GM12878 (cell line): ENCODE measurements around the gene LEMD2. TPM values are rescaled to one million over a fixed set of nuclear protein-coding genes. Genes with fewer than 3 reads are reported as not detected.

ENCODE experiments used
- ATAC-seq: fragments of 200-7000 bp; cut with Tn5 transposase; 3 replicates; pipeline ENCODE4 v1.9.1; 2020; ENCODE audit warnings: mild to moderate bottlenecking, moderate library complexity
- BruUV-seq: library from RNA; stranded (reverse); fragments of 400-500 nt; replicated peaks from 2 replicates; lab custom pipeline; 2021; lab: Mats Ljungman, UMichigan
- CTCF ChIA-PET: fragments of 300-600 bp; sonication (Branson Sonifier 250); formaldehyde crosslinking; extraction: SDS; loops from one replicate; lab custom pipeline; 2021; ENCODE audit warnings: inconsistent platforms; lab: Yijun Ruan, JAX
- POLR2A ChIA-PET: fragments of 350-600 bp; formaldehyde crosslinking; extraction: SDS; loops from one replicate; lab custom pipeline; 2021; ENCODE audit warnings: inconsistent platforms; lab: Charles Lee
- RAD21 ChIA-PET: fragments of 300-600 bp; sonication (Branson Sonifier 250); formaldehyde crosslinking; loops from one replicate; lab custom pipeline; 2023; ENCODE audit warnings: antibody characterized with exemption; ENCODE audit not compliant: unreplicated experiment; lab: Charles Lee
- SMC1A ChIA-PET: fragments of 300-600 bp; sonication (Branson Sonifier 250); formaldehyde crosslinking; loops from one replicate; lab custom pipeline; 2023; ENCODE audit not compliant: unreplicated experiment, uncharacterized antibody; lab: Charles Lee
- DNase-seq: peaks from one replicate; pipeline ENCODE4 v3.0.0-alpha.2; 2011; ENCODE audit warnings: low read depth, low spot score
- FAIRE-seq: peaks from 3 replicates; lab custom pipeline; 2011; peaks lifted over from hg19 to GRCh38; lab: Jason Lieb, UNC
- H2AFZ ChIP-seq: 2 replicates; pipeline ENCODE4 v1.6.0; 2011; ENCODE audit warnings: low read depth, low read length, control low read depth; ENCODE audit not compliant: control insufficient read depth
- H3K27ac ChIP-seq: 2 replicates; pipeline ENCODE4 v1.5.1; 2011; ENCODE audit warnings: control low read depth; ENCODE audit not compliant: control insufficient read depth, insufficient read depth
- H3K27me3 ChIP-seq, 2 experiments: replicated peaks in 1 of 2; 2 replicates each; pipeline versions ENCODE4 v1.6.0 to v1.6.1; 2011; ENCODE audit warnings: low read length in 1 of 2; ENCODE audit not compliant: control insufficient read depth in 2 of 2, insufficient read depth in 2 of 2
- H3K36me3 ChIP-seq, 2 experiments: 2 replicates each; pipeline ENCODE4 v1.5.1; 2011; ENCODE audit warnings: low read length in 1 of 2; ENCODE audit not compliant: control insufficient read depth in 2 of 2, insufficient read depth in 2 of 2
- H3K4me1 ChIP-seq: 2 replicates; pipeline ENCODE4 v1.6.1; 2011; ENCODE audit warnings: mild to moderate bottlenecking, low read length, moderate library complexity, mixed read lengths; ENCODE audit not compliant: control insufficient read depth, insufficient read depth
- H3K4me2 ChIP-seq: 2 replicates; pipeline ENCODE4 v1.6.0; 2011; ENCODE audit warnings: control low read depth; ENCODE audit not compliant: control insufficient read depth, insufficient read depth
- H3K4me3 ChIP-seq: fragments of 200-600 bp; sonication (generic); 2 replicates; pipeline ENCODE4 v1.5.1; 2016
- H3K79me2 ChIP-seq: 2 replicates; pipeline ENCODE4 v1.6.0; 2011; ENCODE audit warnings: low read length; ENCODE audit not compliant: control insufficient read depth, insufficient read depth
- H3K9ac ChIP-seq: 2 replicates; pipeline ENCODE4 v1.8.0; 2011; ENCODE audit warnings: low read length, control low read depth, mixed read lengths; ENCODE audit not compliant: control insufficient read depth, insufficient read depth
- H3K9me3 ChIP-seq: replicated peaks from 3 replicates; pipeline ENCODE4 v1.5.1; 2011; ENCODE audit warnings: mild to moderate bottlenecking, low read length; ENCODE audit not compliant: control insufficient read depth, insufficient read depth
- H4K20me1 ChIP-seq: 2 replicates; pipeline ENCODE4 v1.6.0; 2011; ENCODE audit not compliant: control insufficient read depth, insufficient read depth
- BCL11A ChIP-seq: IDR thresholded peaks from 2 replicates; pipeline ENCODE4 v1.6.1; 2011; ENCODE audit warnings: low read depth, low read length
- GATAD2B ChIP-seq: fragments of 450-650 bp; conservative IDR thresholded peaks from 2 replicates; pipeline ENCODE4 v1.6.1; 2017; ENCODE audit warnings: low read depth, mild to moderate bottlenecking, moderate library complexity
- HCFC1 ChIP-seq: fragments of 150-350 bp; IDR thresholded peaks from 2 replicates; pipeline ENCODE4 v1.6.1; 2014; ENCODE audit warnings: low read length
- IKZF2 ChIP-seq, 2 experiments: fragments of 450-650 bp; IDR thresholded peaks; 2 replicates each; pipeline ENCODE4 v1.6.1; 2017; ENCODE audit warnings: mild to moderate bottlenecking in 2 of 2, moderate library complexity in 2 of 2
- MTA2 ChIP-seq: fragments of 450-650 bp; IDR thresholded peaks from 2 replicates; pipeline ENCODE4 v1.6.1; 2016; ENCODE audit warnings: low read depth, mild to moderate bottlenecking, moderate library complexity
- MYC ChIP-seq: IDR thresholded peaks from 2 replicates; pipeline ENCODE4 v1.6.1; 2011; ENCODE audit warnings: mild to moderate bottlenecking, low read length, moderate library complexity, inconsistent platforms; ENCODE audit not compliant: insufficient read depth, insufficient replicate concordance, insufficient read length, severe bottlenecking
- POLR2AphosphoS2 ChIP-seq: IDR thresholded peaks from 2 replicates; pipeline ENCODE4 v1.6.1; 2011; ENCODE audit warnings: low read depth, mild to moderate bottlenecking, low read length, improper control_type of control experiment, moderate library complexity
- POLR2AphosphoS5 ChIP-seq: IDR thresholded peaks from 2 replicates; pipeline ENCODE4 v1.6.1; 2011; ENCODE audit warnings: mild to moderate bottlenecking, low read length, inconsistent platforms
- SPI1 ChIP-seq: IDR thresholded peaks from 2 replicates; pipeline ENCODE4 v1.6.1; 2011; ENCODE audit warnings: low read depth, mild to moderate bottlenecking, low read length, moderate library complexity, borderline replicate concordance; ENCODE audit not compliant: insufficient read depth
- TAF1 ChIP-seq: IDR thresholded peaks from 2 replicates; pipeline ENCODE4 v1.6.1; 2011; ENCODE audit warnings: mild to moderate bottlenecking, low read depth, low read length, borderline replicate concordance
- TCF12 ChIP-seq: IDR thresholded peaks from 2 replicates; pipeline ENCODE4 v1.6.1; 2011; ENCODE audit warnings: low read depth, mild to moderate bottlenecking, low read length
- WGBS: methylation state at CpG from one replicate; pipeline ENCODE4 v1.1.6; 2016; ENCODE audit warnings: low lambda C conversion rate; ENCODE audit not compliant: insufficient replicate concordance, insufficient coverage; ENCODE audit errors: missing lambda C conversion rate; 5-methylcytosine and 5-hydroxymethylcytosine counted together
- in situ Hi-C: fragments of 300-500 bp; cut with MboI; formaldehyde crosslinking; loops from 9 replicates; pipeline ENCODE4 v1.14.3; 2018; ENCODE audit warnings: mixed read lengths
- intact Hi-C: fragments of 100-400 bp; cut with micrococcal nuclease; formaldehyde crosslinking; loops from one replicate; pipeline ENCODE4 v1.14.2; 2022; ENCODE audit not compliant: unreplicated experiment
- polyA plus RNA-seq, 11 experiments: library from polyadenylated mRNA; depleted of rRNA in 4 of 11; unstranded in 6 of 11; stranded (reverse) in 5 of 11; fragments of >200 nt; fragmentation: Nextera tagmentation in 4 of 11; fragmentation: Illumina TruSeq in 1 of 11; extraction: Ambion mirVana in 4 of 11; extraction: Trizol in 1 of 11; gene quantifications; 1 replicate in 1 of 11; 2 replicates in 10 of 11; pipeline versions ENCODE4 v1.2.1 to v1.2.3, GENCODE V29; 2011 to 2016; ENCODE audit warnings: inconsistent platforms in 2 of 11, missing spikeins in 2 of 11, low read depth in 1 of 11
- total RNA-seq, 4 experiments: library from RNA; depleted of rRNA in 3 of 4; stranded (reverse); fragments of >200 nt in 3 of 4; fragmentation: Illumina TruSeq in 1 of 4; extraction: Trizol in 1 of 4; gene quantifications; 2 replicates each; pipeline versions ENCODE4 v1.2.1 to v1.2.3, GENCODE V29; 2013 to 2021
- TF ChIP-seq, protein P1 (sequence below): fragments of 450-650 bp; IDR thresholded peaks from 2 replicates; pipeline ENCODE4 v1.6.1; 2017; ENCODE audit warnings: low read depth, mild to moderate bottlenecking, moderate library complexity
- TF ChIP-seq, protein P2 (sequence below): IDR thresholded peaks from 2 replicates; pipeline ENCODE4 v1.6.1; 2011; ENCODE audit warnings: borderline replicate concordance, low read depth, mild to moderate bottlenecking, moderate library complexity, mixed read lengths, low read length; ENCODE audit not compliant: insufficient read depth; ENCODE audit errors: extremely low read length
- TF ChIP-seq, protein P3 (sequence below): fragments of 450-650 bp; IDR thresholded peaks from 2 replicates; pipeline ENCODE4 v1.6.1; 2014; ENCODE audit warnings: mild to moderate bottlenecking
- TF ChIP-seq, protein P4 (sequence below): fragments of 450-650 bp; formaldehyde crosslinking; IDR thresholded peaks from 2 replicates; pipeline ENCODE4 v1.5.0; 2022; ENCODE audit warnings: mild to moderate bottlenecking, missing genetic modification characterization

LEMD2 gene
- total and polyA plus RNA-seq, 10 of the 15 experiments (the other 5 are each of a cell fraction or from before 2014, with no cell fraction given): 0.45 to 47.1 (median 22.8) TPM

DNA sequence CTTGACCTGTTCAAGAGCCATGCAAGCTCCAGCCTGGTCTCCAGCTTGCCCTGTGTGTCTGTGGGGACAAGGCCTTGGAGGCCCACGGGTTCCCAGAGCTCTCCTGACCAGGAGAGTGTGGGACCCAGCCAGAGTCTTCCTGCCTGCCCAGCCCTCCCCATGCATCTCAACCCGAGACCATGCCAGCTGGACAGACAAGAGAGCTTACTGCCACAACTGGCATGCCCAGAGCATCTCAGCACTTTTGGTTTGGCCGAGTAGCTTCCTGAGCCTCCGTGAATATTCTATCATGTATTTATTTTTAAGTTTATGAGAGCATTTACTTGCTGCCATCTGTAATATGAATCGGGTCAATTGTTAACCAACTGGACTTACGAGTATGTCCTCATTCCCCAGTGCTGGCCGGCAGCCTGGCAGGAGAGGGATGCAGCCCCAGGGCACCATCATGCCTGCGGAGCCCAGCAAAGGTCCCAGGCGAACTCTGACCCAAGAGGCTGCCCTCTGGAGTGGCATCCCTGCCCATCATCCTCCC, 57.1 kb downstream of the LEMD2 start:
- no peak overlapping the region for H3K4me3 ChIP-seq
- intact Hi-C loops: no loop called here

More for the DNA sequence above, 57.1 kb downstream of the LEMD2 start:
- Histone ChIP-seq H4K20me1 (no peaks in the 10 kb centered on the region; the same call in 1 of the 2 replicates), H2AFZ (no peak overlapping the region), H3K4me2 (no peak overlapping the region), H3K79me2 (no peaks in the 10 kb centered on the region), H3K27ac (no peak overlapping the region), H3K9me3 (no peaks in the 10 kb centered on the region), H3K9ac (no peak overlapping the region), H3K36me3 (no peaks in the 10 kb centered on the region), H3K27me3 (peaks cover 0 to 5% of the 10 kb centered on the region in 2 experiments; a peak in 1 of 4 replicates), H3K4me1 (no peaks in the 10 kb centered on the region)
- TF ChIP-seq POLR2AphosphoS2 (no peak), IKZF2 (IDR thresholded peaks at IDR 0.05) (no peak), HCFC1 (no peak), GATAD2B (no peak), SPI1 (no peak), POLR2AphosphoS5 (no peak), MYC (no peak), TAF1 (no peak), TCF12 (no peak), BCL11A (no peak), MTA2 (no peak)
- TF ChIP-seq, protein P1, sequence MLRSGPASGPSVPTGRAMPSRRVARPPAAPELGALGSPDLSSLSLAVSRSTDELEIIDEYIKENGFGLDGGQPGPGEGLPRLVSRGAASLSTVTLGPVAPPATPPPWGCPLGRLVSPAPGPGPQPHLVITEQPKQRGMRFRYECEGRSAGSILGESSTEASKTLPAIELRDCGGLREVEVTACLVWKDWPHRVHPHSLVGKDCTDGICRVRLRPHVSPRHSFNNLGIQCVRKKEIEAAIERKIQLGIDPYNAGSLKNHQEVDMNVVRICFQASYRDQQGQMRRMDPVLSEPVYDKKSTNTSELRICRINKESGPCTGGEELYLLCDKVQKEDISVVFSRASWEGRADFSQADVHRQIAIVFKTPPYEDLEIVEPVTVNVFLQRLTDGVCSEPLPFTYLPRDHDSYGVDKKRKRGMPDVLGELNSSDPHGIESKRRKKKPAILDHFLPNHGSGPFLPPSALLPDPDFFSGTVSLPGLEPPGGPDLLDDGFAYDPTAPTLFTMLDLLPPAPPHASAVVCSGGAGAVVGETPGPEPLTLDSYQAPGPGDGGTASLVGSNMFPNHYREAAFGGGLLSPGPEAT: no peak
- TF ChIP-seq, protein P2, sequence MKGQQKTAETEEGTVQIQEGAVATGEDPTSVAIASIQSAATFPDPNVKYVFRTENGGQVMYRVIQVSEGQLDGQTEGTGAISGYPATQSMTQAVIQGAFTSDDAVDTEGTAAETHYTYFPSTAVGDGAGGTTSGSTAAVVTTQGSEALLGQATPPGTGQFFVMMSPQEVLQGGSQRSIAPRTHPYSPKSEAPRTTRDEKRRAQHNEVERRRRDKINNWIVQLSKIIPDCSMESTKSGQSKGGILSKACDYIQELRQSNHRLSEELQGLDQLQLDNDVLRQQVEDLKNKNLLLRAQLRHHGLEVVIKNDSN: no peak
- TF ChIP-seq, protein P3, sequence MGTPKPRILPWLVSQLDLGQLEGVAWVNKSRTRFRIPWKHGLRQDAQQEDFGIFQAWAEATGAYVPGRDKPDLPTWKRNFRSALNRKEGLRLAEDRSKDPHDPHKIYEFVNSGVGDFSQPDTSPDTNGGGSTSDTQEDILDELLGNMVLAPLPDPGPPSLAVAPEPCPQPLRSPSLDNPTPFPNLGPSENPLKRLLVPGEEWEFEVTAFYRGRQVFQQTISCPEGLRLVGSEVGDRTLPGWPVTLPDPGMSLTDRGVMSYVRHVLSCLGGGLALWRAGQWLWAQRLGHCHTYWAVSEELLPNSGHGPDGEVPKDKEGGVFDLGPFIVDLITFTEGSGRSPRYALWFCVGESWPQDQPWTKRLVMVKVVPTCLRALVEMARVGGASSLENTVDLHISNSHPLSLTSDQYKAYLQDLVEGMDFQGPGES: no peak
- TF ChIP-seq, protein P4, sequence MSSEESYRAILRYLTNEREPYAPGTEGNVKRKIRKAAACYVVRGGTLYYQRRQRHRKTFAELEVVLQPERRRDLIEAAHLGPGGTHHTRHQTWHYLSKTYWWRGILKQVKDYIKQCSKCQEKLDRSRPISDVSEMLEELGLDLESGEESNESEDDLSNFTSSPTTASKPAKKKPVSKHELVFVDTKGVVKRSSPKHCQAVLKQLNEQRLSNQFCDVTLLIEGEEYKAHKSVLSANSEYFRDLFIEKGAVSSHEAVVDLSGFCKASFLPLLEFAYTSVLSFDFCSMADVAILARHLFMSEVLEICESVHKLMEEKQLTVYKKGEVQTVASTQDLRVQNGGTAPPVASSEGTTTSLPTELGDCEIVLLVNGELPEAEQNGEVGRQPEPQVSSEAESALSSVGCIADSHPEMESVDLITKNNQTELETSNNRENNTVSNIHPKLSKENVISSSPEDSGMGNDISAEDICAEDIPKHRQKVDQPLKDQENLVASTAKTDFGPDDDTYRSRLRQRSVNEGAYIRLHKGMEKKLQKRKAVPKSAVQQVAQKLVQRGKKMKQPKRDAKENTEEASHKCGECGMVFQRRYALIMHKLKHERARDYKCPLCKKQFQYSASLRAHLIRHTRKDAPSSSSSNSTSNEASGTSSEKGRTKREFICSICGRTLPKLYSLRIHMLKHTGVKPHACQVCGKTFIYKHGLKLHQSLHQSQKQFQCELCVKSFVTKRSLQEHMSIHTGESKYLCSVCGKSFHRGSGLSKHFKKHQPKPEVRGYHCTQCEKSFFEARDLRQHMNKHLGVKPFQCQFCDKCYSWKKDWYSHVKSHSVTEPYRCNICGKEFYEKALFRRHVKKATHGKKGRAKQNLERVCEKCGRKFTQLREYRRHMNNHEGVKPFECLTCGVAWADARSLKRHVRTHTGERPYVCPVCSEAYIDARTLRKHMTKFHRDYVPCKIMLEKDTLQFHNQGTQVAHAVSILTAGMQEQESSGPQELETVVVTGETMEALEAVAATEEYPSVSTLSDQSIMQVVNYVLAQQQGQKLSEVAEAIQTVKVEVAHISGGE (CRISPR knock-in tag): no peak
- no TSS peak for BruUV-seq
- in situ Hi-C loops: no loop called here
- ChIA-PET SMC1A (no interaction called here), RAD21 (no interaction called here), CTCF (interaction anchor here (1.4 to 1.7 kb wide), 2 partner anchors 10 to 12 kb away, joined by 4 read pairs; no protein-coding TSS in a partner anchor), POLR2A (no interaction called here)
- no peak for FAIRE-seq
- ATAC-seq: no peak
- 7% methylated on average over 9 of the region's 9 CpGs for WGBS
- no peak for DNase-seq
